GM21526 (cell line): ENCODE data around the gene GFRA3.
A peak's percentile ranks its signal among the peaks of the same experiment; 100 is the strongest.
"Not testable (repeated sequence)": the region's sequence is repeated elsewhere in the genome, so short reads cannot be mapped to it uniquely, and the experiment has no call there.

Experiments used
- ATAC-seq: cut with Tn5 transposase; IDR thresholded peaks from one replicate; pipeline ENCODE4 v1.9.1; 2021; ENCODE audit warnings: moderate library complexity; ENCODE audit not compliant: unreplicated experiment, low FRiP score

The GFRA3 gene

DNA sequence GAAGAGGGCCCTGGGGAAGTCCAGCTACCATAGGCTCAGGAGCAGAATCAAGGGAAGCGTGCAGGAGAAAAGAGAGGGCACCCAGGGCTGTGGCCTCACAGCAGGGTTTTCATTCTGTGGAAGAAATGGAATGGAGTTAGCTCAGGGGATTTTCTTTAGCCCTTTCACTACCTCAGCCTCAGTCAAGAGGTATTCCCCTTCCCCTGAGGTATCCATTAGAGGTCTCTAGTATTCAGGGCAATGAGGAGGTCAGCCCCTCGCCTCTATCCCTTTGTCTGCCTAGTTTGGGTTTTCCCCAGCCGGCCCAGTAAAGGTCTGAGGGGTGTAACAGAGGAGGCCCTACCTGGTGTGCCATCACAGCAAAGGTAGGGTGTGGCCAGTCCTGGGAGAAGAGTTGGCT lies 21.5 kb downstream of the GFRA3 start:
- no peak for ATAC-seq

DNA sequence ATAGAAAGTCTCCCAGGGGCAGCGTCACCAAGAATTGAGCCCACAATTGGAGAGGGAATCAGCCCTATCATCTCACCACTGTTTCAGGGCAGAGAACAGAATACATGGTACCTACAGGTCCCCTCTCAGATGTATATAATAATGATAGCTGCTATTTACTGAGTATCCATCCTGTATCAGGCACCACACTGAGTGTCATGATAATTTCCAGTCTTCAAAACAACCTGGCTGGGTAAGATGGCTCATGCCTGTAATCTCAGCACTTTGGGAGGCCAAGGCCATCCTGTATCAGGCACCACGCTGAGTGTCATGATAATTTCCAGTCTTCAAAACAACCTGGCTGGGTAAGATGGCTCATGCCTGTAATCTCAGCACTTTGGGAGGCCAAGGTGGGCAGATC lies 26.6 kb downstream of the GFRA3 start:
- ATAC-seq: not testable (repeated sequence)

DNA sequence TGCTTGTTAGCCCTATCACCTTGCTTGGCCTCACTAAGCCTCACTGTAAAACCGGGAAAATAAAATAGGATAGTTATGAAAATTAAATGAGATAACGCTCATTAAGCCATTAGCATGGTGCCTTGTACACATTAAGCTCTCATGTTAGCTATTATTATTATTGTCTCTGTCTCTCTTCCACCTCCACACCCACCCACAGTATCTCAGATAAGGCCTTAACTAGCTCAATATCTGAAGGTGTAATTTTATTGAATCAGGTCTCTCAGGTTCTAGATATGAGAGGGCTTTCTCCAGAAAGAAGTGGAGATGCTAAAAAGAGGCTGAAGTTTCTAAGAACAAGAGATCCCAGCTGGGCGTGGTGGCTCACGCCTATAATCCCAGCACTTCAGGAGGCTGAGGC lies 27.6 kb downstream of the GFRA3 start:
- no peak for ATAC-seq

DNA sequence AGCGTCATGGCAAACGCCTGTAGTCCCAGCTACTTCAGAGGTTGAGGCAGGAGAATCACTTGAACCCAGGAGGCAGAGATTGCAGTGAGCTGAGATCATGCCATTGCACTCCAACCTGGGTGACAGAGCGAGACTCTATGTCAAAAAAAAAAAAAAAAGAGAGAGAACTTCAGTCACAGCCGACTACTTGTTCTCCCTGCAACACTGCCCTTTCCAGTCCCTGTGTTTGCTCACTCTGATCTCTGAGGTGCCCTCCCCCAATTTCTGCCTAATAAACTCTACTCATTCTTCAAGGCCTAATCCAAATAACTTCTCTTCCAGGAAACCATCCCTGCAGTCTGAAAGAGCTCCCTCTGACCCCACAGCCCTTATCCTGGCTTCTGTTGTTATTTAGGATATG lies 28.1 kb downstream of the GFRA3 start:
- ATAC-seq: no peak

DNA sequence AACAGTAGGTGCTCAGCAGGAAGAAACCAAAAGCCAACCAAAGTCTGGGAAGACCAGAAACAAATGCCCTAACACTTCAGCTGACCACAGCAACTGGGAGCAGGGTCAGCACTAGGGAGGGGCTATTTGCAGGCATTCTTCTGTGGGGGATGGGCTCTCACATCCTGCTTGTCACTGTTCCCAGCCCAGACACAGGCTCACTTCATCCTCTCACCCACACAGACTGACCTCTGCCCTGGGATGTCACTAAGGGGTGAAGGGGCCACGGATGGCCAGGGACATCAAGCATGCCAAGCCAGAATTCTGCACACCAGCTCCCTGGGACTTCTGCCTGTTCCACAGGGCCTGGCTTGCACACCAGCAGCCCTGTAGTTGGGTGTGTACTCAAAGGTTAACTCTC lies 28.7 kb downstream of the GFRA3 start:
- no peak for ATAC-seq

DNA sequence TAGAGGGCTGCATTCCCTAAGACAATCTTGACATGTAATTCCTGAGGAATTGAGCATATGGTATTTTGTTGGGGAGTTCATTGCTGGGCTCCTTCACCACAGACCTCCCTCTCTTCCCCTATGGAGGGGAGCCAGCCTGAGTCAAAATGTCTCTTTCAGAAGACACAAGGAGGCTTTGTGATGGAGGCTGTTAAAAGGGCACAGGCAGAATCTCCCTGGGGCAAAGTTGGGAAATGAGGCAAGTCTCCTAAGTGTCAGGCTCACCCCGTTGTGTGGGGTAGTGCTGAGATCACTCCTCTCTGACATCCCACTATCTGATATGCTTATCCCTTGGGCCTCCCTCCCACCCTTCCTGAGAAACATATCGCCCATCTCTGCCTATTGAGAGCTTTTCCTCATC lies 30.6 kb downstream of the GFRA3 start:
- no peak for ATAC-seq

DNA sequence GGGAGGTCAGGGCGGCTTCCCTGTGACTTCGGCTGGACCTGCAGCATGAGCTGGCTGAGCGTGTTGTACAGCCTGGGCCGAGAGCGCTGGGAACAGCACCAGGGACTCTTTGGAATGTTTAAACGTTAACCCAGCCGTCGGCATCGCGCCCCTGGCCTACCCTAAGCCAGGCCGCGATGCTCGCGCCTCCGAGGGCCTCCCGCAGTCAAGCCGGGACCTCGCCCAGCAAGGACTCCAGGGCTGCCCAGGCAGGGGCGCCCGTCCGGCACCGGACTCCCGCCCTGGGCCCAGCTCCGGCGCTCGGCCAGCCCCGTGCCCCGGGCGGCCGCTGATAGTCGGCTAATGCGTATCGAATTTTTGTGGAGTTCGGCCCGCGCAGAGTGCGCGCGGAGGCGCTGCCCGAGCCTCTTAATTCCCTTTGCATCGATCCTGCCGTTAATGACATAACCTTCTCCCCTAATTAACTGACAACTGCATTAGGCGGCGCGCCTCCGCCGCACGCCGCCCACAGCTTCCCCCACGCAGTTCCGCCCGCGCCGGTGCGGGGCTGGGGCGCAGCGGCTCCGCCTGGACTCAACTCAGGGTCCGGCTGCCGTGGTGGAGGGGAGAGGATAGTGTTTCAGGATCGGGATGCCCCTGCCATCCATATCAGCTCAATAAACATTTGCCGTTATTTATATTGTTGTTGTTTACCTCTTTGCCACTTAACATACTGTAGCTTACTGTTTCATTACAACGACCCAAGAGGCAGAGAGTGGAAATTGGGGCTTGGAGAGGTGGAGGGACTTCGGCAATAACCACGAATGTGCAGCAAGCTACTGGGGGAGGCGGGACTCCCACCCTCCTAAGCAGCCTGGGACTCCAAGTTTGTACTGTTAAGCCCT lies 32.5 kb downstream of the GFRA3 start:
- ATAC-seq: no peak

DNA sequence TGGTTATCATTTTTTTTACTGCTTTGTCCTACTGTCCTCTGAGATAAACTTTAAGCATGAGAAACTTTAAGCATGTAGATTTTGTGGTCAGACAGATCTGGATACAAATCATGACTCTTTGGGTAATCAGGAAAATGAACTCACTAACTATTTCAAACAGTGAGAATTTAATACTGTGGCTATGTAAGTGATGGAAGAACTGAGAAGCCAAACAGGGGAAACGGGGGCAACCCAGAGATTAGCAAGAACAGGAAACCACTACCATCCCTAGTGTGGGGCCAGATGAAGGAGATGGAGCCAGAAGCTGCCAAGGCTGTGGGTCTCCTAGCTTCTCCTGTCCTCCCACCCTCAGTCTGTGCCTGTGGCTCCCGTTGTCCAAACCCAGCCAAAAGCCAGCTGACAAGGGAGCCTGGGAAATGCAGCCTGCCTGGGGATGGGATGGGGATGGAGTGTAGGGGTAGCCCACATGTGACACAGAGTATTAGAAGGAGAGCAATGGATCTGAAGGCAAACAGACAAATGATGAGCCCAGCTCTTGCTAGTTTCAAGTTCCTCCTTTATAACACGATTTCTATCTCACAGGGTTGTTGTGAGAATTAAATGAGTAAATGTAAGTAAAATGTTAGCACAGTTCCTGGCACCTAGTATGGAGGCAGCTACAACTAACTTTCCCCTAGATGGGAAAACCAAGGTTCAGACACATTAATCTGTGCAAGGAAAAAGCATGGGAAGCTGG lies 33.6 kb downstream of the GFRA3 start:
- ATAC-seq: no peak

DNA sequence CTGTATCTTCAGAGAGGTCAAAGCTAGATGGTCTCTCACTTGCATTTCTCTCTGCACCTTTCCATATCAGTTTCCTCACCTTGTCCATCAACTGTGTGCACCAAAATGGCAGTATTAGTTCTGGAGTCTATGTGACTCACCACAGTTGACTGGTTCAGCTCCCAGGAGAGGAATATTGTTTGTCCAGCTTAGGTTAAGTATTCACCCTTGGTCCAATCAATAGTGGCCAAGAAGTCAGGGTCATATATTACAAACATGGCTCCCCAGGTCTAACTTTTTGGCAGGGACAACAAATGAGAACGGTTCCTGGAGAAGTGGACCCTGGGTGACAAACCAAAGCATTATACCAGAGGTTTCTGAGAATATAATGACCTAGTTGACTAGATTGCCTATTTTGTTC lies 36.4 kb downstream of the GFRA3 start:
- ATAC-seq: no peak

DNA sequence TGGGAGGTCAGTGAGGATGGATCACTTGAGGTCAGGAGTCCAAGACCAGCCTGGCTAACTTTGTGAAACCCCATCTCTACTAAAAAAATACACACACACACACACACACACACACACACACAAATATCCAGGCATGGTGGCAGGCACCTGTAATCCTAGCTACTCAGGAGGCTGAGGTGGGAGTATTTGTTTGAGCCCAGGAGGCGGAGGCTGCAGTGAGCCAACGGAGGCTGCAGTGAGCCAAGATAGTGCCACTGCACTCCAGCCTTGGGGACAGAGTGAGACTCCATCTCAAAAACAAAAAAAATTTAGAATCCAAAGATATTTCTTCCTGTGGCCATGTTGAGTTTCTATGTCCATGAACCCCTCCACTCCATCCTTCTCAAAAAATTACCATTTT lies 39.8 kb downstream of the GFRA3 start:
- no peak for ATAC-seq

DNA sequence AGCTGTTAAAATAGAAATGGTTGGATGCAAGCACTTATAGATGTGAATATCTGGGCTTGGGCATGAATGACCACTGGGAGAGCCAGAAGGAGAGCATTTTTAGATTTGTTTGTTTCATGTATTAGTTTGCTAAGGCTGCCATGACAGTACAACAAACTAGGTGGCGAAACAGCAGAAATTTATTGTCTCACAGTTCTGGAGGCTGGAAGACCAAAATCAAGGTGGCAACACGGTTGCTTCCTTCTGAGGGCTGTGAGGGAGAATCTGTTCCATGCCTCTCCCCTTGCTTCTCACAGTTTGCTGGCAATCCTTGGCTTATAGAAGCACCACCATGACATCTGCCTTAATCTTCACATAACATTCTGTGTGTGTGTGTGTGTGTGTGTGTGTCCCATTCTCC lies 41.1 kb downstream of the GFRA3 start:
- ATAC-seq: no peak

DNA sequence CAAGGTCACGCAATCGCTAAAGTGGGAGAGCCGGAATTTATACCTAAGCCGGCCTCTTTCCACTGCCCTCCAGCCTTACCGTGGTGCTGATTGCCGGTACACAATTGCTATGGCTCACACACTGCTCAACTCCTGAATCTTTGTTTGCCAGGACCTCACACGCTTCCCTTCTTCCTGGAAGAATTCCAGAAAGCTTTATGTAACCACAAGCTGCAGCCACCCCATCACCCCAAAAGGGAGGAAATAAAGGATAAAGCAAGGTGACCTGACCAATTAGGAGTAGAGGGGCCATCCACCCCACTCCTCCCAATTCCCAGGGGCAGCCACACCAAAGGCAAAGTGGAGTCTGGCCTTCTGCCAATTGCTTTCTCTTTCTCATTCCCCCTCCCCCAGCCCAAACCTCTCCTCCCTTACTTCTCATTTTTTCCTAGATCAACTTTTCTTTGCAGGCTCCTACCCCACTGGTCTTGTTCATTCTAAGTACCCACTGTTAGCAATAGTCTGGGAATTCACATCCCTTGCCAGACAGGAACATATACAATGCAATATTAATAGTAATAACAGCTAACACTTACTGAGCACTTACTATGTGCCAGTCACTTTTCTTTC lies 43.3 kb downstream of the GFRA3 start:
- no peak for ATAC-seq

DNA sequence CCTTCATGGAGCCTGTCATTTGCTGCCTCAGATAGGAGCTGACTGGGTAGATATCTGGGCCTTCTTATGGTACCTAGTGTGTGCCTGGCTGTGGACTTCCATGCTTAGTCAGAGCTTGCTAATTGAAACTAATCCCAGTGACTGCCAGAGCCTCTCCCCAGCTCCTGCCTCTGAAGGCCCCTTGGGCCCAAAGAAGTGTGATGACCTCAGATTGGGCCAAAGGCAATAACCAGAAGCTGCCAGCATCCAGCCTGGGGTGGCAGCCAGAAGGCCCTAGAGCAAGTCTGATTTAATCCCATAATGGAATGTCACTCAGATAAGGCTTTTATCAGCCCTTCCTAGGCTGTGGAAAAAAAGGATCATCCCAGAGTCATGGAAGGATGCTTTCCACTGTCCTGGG lies 44.2 kb downstream of the GFRA3 start:
- ATAC-seq: no peak

DNA sequence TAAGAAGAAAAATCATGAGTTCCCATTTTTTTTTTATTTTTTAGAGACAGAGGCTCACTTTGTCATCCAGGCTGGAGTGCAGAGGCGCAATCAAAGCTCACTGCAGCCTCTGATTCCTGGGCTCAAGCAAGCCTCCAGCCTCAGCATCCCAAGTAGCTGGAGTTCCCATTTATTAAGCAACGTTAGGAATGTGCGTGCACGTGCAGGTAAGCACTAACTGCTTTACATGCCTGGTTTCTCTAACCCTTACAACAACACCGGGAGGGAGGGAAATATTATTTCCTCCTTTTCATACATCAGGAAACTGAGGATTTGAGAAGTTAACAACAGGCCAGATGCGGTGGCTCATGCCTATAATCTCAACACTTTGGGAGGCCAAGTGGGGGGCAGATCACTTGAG lies 45.0 kb downstream of the GFRA3 start:
- no peak for ATAC-seq

DNA sequence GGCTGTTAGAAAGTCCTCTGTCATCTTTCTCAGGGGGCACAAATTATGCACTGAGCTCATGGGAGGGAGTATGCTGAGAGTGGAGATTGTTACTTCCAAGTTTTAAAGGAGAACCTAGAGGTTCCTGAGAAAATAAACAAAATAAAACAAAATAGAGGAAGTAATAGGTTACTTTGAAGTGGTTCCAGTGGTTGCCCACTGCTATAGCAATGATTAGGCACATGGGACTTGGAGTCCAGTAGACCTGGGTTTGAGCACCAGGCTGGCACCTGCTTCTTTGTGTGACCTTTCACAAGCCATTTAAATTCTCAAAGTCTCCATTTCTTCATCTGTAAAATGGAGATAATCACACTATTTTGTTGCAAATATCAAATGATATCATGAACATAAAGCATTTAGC lies 47.5 kb downstream of the GFRA3 start:
- ATAC-seq: no peak

DNA sequence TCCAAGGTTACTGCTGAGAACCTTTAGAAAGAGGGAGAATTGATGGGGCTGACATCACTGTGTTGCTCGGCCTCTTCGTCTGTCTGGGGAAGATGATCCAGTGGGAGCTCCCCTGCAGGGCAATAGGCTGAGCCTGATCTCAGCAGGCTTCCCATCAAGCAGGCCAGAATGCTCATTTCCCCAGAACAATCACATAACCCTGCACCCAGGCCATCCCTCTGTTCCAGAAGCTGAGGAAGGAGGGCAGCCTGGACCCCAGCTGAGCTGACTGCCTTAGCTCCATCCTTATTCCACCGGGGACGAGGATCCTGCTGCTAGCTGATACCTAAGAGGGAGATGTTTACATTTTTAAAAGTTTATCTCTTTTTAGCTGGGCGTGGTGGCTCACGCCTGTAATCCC lies 49.7 kb downstream of the GFRA3 start:
- no peak for ATAC-seq

DNA sequence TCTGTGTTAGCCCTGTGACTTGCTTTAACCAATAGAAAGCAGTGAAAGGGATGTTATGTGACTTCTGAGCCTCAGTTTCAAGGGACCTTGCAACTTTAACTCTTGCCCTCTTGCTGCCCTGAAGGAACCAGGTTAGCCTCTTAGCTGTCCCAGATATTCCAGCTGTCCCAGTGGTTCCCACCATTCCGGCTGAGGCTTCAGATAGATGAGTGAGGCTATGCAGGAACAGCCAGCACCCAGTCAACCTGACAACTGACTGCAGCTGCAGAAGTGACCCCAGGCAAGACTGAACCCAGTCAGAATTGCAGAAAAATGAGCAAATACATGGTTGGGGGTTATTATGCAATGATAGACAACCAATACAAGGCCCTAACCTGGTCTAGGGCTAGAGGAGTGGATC lies 50.9 kb downstream of the GFRA3 start:
- ATAC-seq: no peak

DNA sequence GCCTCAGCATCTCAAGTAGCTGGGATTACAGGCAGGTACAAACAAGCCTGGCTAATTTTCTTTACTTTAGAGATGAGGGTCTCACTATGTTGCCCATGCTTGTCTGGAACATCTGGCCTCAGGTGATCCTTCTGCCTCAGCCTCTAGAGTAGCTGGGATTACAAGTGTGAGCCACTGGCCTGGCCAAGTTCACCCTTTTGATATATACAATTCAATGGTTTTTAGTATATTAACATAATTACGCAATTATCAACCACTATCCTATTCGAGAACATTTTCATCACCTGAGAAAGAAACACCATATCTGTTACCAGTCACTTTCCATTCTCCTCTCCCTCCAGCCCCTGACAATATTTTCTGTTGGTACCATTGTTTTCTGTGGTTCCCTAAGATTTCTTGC lies 57.6 kb downstream of the GFRA3 start:
- no peak for ATAC-seq

DNA sequence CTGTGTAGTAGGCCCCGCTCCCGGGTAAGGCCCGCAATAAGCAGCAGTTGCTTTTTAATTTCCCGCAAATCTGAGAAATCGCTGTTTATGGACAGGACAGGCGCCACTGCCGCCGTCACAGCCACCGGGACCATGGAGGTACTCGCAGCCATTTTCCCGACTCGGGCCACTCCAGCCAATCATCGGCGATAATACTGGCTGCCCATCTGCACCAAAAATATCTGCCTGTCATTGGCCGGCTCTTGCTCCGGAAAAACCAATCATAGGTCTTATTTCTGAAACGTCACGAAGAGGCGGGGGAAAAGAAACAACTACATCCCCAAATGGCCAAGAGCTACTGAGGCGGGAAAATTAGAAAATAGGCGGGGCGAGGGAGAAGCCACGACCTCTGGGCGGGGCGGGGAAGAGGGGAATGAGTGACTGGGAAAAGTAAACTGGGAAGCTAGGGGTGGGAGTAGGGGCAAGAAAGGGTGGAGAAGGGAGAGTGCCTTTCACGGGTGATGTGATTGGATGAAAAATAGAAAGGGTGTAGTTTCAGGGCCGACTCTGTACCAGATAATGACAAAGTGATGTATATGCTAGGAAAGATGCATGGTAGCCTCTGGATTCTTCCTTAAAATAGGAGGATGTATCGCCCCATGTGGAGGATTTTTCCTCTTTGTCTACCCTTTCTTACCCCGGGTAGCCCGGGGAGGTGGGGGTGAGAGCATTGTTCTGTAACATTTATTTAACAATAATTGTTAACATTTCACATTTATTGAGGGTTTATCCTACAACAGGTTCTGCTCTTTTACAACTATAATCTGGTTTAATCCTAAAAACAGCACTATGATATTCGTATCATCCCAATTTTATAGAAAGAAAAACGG lies 61.0 kb downstream of the GFRA3 start, which contains the start of gene CDC23:
CDC23 (minus strand) TSS at position 163 of the 869 bp plus-strand sequence; CDS start at position 152, 11 bp downstream.
- peak; percentile 96 for ATAC-seq

DNA sequence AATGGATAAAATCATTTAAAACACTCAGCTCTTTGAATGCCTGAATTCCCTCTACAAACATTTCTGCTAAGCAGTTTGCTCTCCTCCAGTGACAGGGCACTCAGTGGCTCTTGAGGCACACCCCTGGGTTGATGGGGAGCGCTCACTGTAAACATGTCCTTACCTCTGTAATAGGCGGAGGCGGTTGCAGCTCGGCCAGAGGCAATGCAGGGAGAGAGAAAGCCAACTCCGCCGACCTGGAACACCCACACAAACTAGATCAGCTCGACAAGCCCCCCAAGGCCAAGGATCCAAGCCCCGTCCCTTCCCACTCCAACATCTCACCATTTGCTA lies 61.6 kb downstream of the GFRA3 start:
- peak; percentile 17 for ATAC-seq

DNA sequence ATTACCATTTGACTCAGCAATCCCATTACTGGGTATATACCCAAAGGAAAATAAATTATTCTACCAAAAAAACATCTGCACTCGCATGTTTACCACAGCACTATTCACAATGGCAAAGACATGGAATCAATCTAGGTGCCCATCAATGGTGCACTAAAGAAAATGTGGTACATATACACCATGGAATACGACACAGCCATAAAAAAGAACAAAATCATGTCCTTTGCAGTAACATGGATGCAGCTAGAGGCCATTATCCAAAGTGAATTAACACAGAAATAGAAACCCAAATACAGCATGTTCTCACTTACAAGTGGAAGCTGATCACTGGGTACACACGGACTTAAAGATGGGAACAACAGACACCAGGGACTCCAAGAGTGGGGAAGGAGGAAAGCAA lies 63.4 kb downstream of the GFRA3 start:
- ATAC-seq: no peak
